ENCODE data around the gene NHSL1. TPM values are rescaled to one million over a fixed set of nuclear protein-coding genes. Genes with fewer than 3 reads are reported as not detected.

Gene NHSL1
- total and polyA plus RNA-seq, 8 donors, result 37.8 to 90.2 (median 76.8) TPM

GRCh38 chr6:138387577-138388368 lies 111.5 kb downstream of the NHSL1 start:
- DNase-seq, result peak in 1 of 4 donors; percentile 19
- no peak overlapping the region for H3K27ac ChIP-seq

DNA sequence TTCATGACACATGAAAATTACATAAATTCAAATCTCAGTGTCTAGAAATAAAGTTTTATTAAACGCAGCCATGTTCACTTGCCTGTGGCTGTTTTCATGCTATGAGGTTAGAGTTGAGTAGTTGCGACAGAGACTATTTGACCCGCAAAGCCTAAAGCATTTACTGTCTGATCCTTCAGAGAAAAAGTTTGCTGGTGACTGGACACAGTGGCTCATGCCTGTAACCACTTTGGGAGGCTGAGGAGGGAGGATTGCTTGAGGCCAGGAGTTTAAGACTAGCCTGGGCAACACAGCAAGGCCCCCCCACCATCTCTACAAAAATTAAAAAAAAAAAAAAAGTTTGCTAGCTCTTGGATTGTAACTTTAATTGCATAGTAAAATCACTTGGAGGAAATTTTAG lies 112.4 kb downstream of the NHSL1 start:
- H3K4me1 ChIP-seq, result no peaks in the 10 kb centered on the region
- no peaks in the 10 kb centered on the region for H3K36me3 ChIP-seq
- no peaks in the 10 kb centered on the region for H3K9me3 ChIP-seq
- no peak for TF ChIP-seq CTCF (IDR thresholded peaks at IDR 0.05)
- ATAC-seq (no peak), DNase-seq (no peak)
- H3K4me3 ChIP-seq, result no peak overlapping the region
- H3K27me3 ChIP-seq, result no peaks in the 10 kb centered on the region
- intact Hi-C loops (cut with DNase I), result no loop called here
- no peak overlapping the region for H3K27ac ChIP-seq

More at GRCh38 chr6:138387577-138388368, 111.5 kb downstream of the NHSL1 start:
- Histone ChIP-seq H3K36me3 (no peaks in the 10 kb centered on the region), H3K4me1 (no peaks in the 10 kb centered on the region), H3K4me3 (no peak overlapping the region), H3K9me3 (no peaks in the 10 kb centered on the region), H3K27me3 (no peaks in the 10 kb centered on the region)
- intact Hi-C loops (cut with DNase I), result no loop called here
- TF ChIP-seq CTCF (IDR thresholded peaks at IDR 0.05), result no peak
- no peak for ATAC-seq

DNA sequence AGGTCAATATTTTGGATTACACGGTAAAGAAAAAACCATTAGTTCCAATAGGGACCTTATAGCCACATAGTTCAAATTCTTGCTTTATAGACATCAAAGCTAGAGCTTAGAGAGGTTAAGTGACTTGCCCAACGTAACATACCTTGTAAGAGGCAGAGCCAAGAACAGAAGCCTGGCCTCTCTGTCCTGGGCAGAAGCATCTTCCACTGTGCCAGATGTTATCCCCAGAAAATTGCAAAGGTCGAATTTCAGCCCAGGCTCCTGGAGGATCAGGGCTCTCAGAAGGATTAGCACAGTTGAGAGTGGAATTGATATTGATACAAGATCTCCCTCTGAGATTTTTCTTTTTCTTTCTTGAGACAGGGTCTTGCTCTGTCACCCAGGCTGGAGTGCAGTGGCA lies 115.5 kb downstream of the NHSL1 start:
- no peak for TF ChIP-seq CTCF (IDR thresholded peaks at IDR 0.05)
- intact Hi-C loops (cut with DNase I), result no loop called here
- H3K27ac ChIP-seq, result no peak overlapping the region
- no peaks in the 10 kb centered on the region for H3K9me3 ChIP-seq
- H3K4me1 ChIP-seq, result no peaks in the 10 kb centered on the region
- ATAC-seq (no peak), DNase-seq (no peak)
- H3K4me3 ChIP-seq, result no peak overlapping the region
- H3K27me3 ChIP-seq, result no peaks in the 10 kb centered on the region
- no peaks in the 10 kb centered on the region for H3K36me3 ChIP-seq

DNA sequence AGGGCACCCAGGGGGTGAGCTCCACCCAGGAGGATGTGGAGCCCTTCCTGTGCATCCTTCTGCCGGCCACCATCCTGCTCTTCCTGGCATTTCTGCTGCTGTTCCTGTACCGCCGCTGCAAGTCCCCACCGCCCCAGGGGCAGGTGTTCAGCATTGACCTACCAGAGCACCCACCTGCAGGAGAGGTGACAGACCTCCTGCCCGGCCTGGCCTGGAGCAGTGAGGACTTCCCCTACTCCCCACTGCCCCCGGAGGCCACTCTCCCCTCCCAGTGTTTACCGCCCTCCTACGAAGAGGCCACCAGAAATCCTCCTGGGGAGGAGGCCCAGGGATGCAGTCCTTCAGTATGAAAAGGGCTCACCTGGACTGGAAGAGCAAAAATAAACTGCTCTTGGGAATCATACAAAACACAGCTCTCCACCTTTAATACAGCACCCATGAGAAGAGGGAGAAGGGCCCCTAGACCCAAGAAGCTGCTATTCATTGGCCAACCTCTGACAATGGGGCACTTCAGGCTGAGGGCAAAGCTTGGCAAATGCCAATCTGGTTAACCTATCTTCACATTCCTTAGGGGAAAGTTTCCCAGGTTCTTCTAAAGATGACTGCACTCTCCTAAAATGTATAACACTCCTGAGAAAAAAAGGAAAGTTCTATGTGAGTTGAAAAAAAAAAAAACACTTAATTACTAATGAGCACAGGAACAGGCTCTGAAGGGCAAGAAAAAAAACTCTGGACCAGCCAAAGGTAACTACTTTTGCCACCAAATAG lies 116.6 kb downstream of the NHSL1 start:
- no peaks in the 10 kb centered on the region for H3K27me3 ChIP-seq
- no peak overlapping the region for H3K4me3 ChIP-seq
- intact Hi-C loops (cut with DNase I), result no loop called here
- no peaks in the 10 kb centered on the region for H3K4me1 ChIP-seq
- peak; percentile 63 for ATAC-seq
- H3K9me3 ChIP-seq, result no peaks in the 10 kb centered on the region
- TF ChIP-seq CTCF (IDR thresholded peaks at IDR 0.05), result no peak
- peak in 1 of 4 donors; percentile 74 for DNase-seq
- no peak overlapping the region for H3K27ac ChIP-seq
- no peaks in the 10 kb centered on the region for H3K36me3 ChIP-seq

- Histone ChIP-seq H3K9me3 (no peaks in the 10 kb centered on the region), H3K27ac (no peak overlapping the region), H3K36me3 (no peaks in the 10 kb centered on the region), H3K4me1 (no peaks in the 10 kb centered on the region), H3K27me3 (no peaks in the 10 kb centered on the region), H3K4me3 (no peak overlapping the region)
- no peak for TF ChIP-seq CTCF (IDR thresholded peaks at IDR 0.05)
- DNase-seq (no peak), ATAC-seq (no peak)
- intact Hi-C loops (cut with DNase I), result no loop called here
Measured at GRCh38 chr6:138378463-138378862, 120.8 kb downstream of the NHSL1 start.
